ENCODE results near the gene IQGAP2. TPM values are rescaled to one million over a fixed set of nuclear protein-coding genes. Genes with fewer than 3 reads are reported as not detected.

Gene IQGAP2
- total and polyA plus RNA-seq, 9 of the 15 experiments (the other 6 are each of a cell fraction or from before 2014, with no cell fraction given) = 8.7 to 23.2 (median 17.4) TPM

- Histone ChIP-seq H3K36me3 (ENCODE audit: control insufficient read depth, insufficient read depth, low read length) (no peaks in the 10 kb centered on the region), H3K4me1 (replicated peaks in 1 of 2; ENCODE audit: control insufficient read depth in 2 of 2, insufficient read depth in 2 of 2, low read length in 2 of 2) (no peaks in the 10 kb centered on the region; a peak in 1 of 5 replicates), H4K20me1 (replicated peaks; ENCODE audit: control insufficient read depth, insufficient read depth, low read length) (no peaks in the 10 kb centered on the region), H3K4me3 (no peak overlapping the region), H3K27me3 (ENCODE audit: control insufficient read depth in 2 of 2, insufficient read depth in 2 of 2, low read length in 2 of 2) (no peaks in the 10 kb centered on the region), H3K9ac (ENCODE audit: insufficient read depth in 1 of 2, low read depth in 2 of 2, low read length in 2 of 2) (no peak overlapping the region), H3K27ac (ENCODE audit: extremely low read depth, low read depth, low read length) (no peak overlapping the region), H2AFZ (ENCODE audit: low read depth, low read length) (no peak overlapping the region), H3K9me1 (ENCODE audit: control insufficient read depth, insufficient read depth, low read length) (no peaks in the 10 kb centered on the region), H3K9me3 (replicated peaks; ENCODE audit: control insufficient read depth, insufficient read depth, low read depth, low read length) (no peaks in the 10 kb centered on the region), H3K4me2 (ENCODE audit: insufficient read depth, low read length) (no peak overlapping the region), H3K79me2 (ENCODE audit: control insufficient read depth, insufficient read depth, low read length) (no peaks in the 10 kb centered on the region)
- POLR2A ChIA-PET = interaction anchor here (1.1 kb wide), 1 partner anchor 13 kb away, joined by 4 read pairs; no protein-coding TSS in a partner anchor
- 37% methylated on average over 4 of the region's 4 CpGs for WGBS (ENCODE audit: insufficient coverage, low coverage, missing lambda C conversion rate)
- TF ChIP-seq JUND (IDR thresholded peaks at IDR 0.05; ENCODE audit: borderline replicate concordance, low read depth, low read length) (no peak), JUND (tag; IDR thresholded peaks at IDR 0.05; ENCODE audit: borderline replicate concordance, low read depth, low read length) (peak; percentile 45; the same call in 2 of the 3 replicates), CHD2 (IDR thresholded peaks at IDR 0.05; ENCODE audit: low read depth, low read length) (no peak), ZNF24 (IDR thresholded peaks at IDR 0.05) (peak; percentile 72; the same call in 1 of the 2 replicates), CREM (IDR thresholded peaks at IDR 0.05; ENCODE audit: low read depth) (peak; percentile 54), ATF7 (IDR thresholded peaks at IDR 0.05) (0 out of 2 replicates have a peak, but pooled peaks have one; percentile 15), CREB1 (IDR thresholded peaks at IDR 0.05) (no peak), CREB1 (CRISPR knock-in tag; IDR thresholded peaks at IDR 0.05) (peak; percentile 41; the same call in 1 of the 2 replicates)
- TF ChIP-seq, protein P1, sequence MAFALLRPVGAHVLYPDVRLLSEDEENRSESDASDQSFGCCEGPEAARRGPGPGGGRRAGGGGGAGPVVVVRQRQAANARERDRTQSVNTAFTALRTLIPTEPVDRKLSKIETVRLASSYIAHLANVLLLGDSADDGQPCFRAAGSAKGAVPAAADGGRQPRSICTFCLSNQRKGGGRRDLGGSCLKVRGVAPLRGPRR (CRISPR knock-in tag; IDR thresholded peaks at IDR 0.05) = no peak
- TF ChIP-seq, protein P2, sequence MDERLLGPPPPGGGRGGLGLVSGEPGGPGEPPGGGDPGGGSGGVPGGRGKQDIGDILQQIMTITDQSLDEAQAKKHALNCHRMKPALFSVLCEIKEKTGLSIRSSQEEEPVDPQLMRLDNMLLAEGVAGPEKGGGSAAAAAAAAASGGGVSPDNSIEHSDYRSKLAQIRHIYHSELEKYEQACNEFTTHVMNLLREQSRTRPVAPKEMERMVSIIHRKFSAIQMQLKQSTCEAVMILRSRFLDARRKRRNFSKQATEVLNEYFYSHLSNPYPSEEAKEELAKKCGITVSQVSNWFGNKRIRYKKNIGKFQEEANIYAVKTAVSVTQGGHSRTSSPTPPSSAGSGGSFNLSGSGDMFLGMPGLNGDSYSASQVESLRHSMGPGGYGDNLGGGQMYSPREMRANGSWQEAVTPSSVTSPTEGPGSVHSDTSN (CRISPR knock-in tag; IDR thresholded peaks at IDR 0.05; ENCODE audit: low read depth) = no peak
- TF ChIP-seq, protein P2 (tag; conservative IDR thresholded peaks at IDR 0.05; ENCODE audit: low read depth) = 0 out of 2 replicates have a peak, but pooled peaks have one; percentile 10
- TF ChIP-seq, protein P3, sequence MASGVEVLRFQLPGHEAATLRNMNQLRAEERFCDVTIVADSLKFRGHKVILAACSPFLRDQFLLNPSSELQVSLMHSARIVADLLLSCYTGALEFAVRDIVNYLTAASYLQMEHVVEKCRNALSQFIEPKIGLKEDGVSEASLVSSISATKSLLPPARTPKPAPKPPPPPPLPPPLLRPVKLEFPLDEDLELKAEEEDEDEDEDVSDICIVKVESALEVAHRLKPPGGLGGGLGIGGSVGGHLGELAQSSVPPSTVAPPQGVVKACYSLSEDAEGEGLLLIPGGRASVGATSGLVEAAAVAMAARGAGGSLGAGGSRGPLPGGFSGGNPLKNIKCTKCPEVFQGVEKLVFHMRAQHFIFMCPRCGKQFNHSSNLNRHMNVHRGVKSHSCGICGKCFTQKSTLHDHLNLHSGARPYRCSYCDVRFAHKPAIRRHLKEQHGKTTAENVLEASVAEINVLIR (CRISPR knock-in tag; IDR thresholded peaks at IDR 0.05) = 0 out of 2 replicates have a peak, but pooled peaks have one; percentile 24
- in situ Hi-C loops (cut with MboI) (no loop called here), intact Hi-C loops (cut with micrococcal nuclease) (no loop called here)
- ATAC-seq = peak; percentile 29; the same call in 1 of the 3 replicates
- no peak for DNase-seq (ENCODE audit: extremely low read depth in 1 of 4, low spot score in 3 of 4)
- no TSS peak for BruUV-seq (replicated peaks)
- FAIRE-seq = no peak
- CTCF ChIA-PET (ENCODE audit: low intra/inter-chr PET ratio) = no interaction called here
Measured at GRCh38 chr5:76556511-76557221, 153.6 kb downstream of the IQGAP2 start.
